HG02571 (cell line): ENCODE data around the gene HAVCR2.

ENCODE experiments used
- ATAC-seq: cut with Tn5 transposase; IDR thresholded peaks from one replicate; pipeline ENCODE4 v1.9.1; 2021; ENCODE audit warnings: mild to moderate bottlenecking, moderate library complexity; ENCODE audit not compliant: unreplicated experiment

The HAVCR2 gene

DNA sequence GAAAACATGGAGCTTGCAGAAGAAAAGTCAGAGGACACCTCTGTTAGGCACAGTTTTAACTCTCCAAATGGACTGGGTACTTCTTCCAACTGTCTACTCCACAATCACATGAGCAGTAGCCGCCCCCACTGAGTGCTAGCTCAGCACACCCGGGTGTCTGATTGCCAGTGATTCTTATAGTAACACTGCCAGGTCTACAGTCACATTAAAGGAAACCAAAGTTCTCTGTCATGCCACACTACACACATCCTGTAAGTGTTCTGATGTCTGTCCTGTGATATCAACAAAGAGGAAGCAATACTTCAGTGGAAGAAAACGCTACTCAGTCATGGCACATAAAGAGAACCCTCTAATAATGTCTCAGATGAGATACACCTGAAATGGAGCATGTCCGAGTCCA lies at the start of gene HAVCR2:
Gene HAVCR2, minus strand, starts transcription at position 69 of the 400 bp plus-strand sequence. Its CDS starts 61 bp downstream, at position 8.
- peak; percentile 61 for ATAC-seq

GRCh38 chr5:157157293-157157891 lies 48.5 kb upstream of the HAVCR2 start:
- ATAC-seq: no peak

- ATAC-seq: no peak
Observed at GRCh38 chr5:157155297-157155696, 46.5 kb upstream of the HAVCR2 start.

DNA sequence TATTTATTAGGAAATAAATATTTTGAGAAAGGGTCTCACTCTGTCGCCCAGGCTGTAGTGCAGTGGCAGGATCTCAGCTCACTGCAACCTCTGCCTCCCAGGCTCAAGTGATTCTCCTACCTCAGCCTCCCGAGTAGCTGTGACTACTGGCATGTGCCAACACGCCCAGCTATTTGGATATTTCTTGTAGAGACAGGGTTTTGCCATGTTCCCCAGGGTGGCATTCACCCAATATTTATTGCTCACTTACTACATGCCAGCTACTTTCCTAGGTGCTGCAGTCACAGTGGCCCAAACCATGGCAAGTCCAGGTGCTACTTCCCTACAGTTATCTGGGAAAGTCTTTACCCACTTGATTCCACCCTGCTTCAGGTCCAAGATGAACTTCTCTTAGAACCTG lies 42.2 kb upstream of the HAVCR2 start:
- ATAC-seq: no peak

DNA sequence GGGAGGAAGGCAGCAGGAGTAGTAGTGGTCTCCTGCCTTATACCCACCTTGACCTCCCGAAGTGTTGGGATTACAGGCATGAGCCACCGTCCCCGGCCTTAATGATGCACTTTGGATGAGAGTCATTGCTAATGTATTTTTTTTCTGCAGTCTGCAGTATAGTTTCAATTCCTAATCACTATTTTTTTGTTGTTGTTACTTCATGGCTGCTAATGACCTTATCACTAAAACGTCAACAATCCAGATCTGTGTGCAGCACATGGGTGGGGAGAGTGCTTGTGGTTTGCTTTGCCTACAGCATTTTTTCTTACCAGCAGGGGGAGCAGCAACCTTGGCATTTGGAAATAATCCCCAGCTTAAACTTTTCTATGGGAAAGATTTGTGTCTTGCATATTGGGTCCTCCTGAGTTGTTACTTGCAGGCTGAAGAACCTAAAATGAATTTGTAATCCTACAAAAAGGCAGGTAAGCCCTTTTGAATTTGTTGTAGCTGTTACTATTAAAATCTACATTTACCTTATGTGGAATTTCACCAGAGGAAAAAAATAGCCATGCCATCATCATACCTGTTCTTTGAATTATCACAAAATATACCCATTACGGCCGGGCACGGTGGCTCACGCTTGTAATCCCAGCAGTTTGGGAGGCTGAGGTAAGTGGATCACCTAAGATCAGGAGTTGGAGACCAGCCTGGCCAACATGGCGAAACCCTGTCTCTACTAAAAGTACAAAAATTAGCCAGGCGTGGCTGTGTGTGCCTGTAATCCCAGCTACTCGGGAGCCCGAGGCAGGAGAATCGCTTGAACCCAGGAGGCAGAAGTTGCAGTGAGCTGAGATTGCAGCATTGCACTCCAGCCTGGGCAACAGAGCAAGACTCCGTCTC lies 40.1 kb upstream of the HAVCR2 start:
- no peak for ATAC-seq

GRCh38 chr5:157143127-157143971 lies 34.5 kb upstream of the HAVCR2 start:
- ATAC-seq: peak; percentile 32

GRCh38 chr5:157142317-157143126 lies 33.7 kb upstream of the HAVCR2 start, which contains the start of gene MED7:
TSS of gene MED7 (minus strand) at chr5:157142865. CDS start at chr5:157139431, 3,434 bp downstream.
- ATAC-seq: peak; percentile 100

- ATAC-seq: no peak
Observed at GRCh38 chr5:157137691-157138090, 28.8 kb upstream of the HAVCR2 start.

GRCh38 chr5:157132281-157132612 lies 23.4 kb upstream of the HAVCR2 start:
- ATAC-seq: no peak

GRCh38 chr5:157130925-157131324 lies 22.1 kb upstream of the HAVCR2 start:
- ATAC-seq: no peak

- ATAC-seq: no peak
Observed at GRCh38 chr5:157121709-157122108, 12.9 kb upstream of the HAVCR2 start.

GRCh38 chr5:157120102-157120501 lies 11.3 kb upstream of the HAVCR2 start:
- no peak for ATAC-seq

GRCh38 chr5:157116483-157116954 lies 7.7 kb upstream of the HAVCR2 start:
- ATAC-seq: no peak

GRCh38 chr5:157115502-157115901 lies 6.7 kb upstream of the HAVCR2 start:
- ATAC-seq: no peak

DNA sequence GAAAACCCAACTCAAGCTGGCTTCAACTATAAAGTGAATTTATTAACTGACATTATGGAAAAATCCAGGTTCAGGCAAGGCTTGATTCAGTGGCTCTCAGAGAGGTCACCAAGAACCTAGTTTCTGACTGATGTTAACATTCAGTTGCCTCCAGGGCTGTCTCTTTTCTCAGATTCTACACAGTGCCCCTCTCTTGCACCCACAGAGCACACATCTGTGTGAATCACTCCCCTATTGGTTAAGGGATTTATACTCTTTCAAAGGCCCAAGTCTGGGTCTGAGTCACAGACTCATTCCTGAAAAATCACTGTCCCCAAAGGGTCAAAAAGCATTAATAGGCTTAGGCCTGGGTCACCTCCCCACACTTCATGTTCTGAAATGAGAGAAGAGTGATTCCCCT lies 6.2 kb upstream of the HAVCR2 start:
- ATAC-seq: no peak

DNA sequence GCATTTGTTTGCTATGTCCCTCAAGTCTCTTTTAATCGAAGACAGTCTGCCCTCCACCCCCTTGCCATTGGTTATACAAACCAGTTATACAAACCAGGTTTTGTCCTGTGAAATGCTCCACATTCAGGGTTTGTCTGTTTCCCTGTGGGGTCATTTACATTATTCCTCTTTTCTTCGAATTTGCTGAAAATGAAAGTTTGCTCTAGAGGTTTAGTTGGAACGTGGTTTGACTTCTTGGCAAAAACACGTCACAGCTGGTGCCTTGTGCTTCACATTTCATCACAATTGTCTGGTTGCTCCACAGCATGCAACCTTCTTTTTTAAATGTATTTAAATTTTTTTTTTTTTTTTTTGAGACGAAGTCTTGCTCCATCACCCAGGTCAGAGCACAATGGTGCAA lies 4.2 kb upstream of the HAVCR2 start:
- ATAC-seq: no peak

DNA sequence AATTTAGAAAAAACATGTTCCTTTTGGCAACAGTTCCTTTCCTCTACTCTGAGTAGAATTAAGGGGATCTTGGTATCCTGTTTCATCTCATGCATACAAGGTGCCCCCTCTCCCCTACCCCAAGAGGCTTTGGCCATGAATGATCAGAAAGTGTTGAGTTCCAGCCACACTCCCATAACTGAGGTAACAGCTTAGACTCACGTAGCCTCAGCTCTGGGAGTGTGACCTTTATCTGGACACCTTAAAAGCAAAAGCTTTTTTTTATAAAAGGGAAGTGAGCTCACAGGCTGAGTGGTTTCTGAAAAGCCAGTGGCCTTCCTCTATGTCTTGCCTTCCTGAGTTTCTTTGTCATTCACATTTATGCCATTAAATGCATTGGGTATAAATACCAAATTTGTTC lies 900 bp upstream of the HAVCR2 start:
- peak; percentile 66 for ATAC-seq

DNA sequence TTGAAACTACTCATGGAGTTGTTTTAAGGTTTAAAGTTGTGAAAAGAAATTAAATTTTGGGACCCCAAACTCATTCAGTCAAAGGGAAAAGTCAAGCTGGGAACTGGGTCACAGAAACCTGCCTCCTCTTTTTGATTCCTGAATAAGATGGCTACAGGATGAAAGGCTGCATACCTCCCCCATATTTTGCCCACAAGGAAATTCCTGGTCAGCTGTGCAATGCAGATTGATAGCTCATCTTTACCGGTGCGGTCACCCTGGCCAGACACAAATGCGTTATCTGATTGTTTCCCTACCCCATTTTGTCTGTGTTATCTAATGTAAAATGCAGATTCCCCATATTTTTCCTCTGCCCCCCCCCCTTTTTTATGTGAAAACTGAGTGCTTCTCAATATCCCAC lies 1.3 kb downstream of the HAVCR2 start:
- no peak for ATAC-seq

- ATAC-seq: peak; percentile 38
Observed at GRCh38 chr5:157106630-157107461, 2.0 kb downstream of the HAVCR2 start.
